Pancreas (tissue), 10 donors: ENCODE data around the gene EXOG. TPM values are rescaled to one million over a fixed set of nuclear protein-coding genes. Genes with fewer than 3 reads are reported as not detected.

Experiments
- ATAC-seq, 4 donors: fragments of 200-7000 bp; cut with Tn5 transposase; one replicate each; pipeline versions ENCODE4 v1.8.0 to v1.9.1; 2020; ENCODE audit warnings: mild to moderate bottlenecking in 4 of 4, moderate library complexity in 4 of 4
- DNase-seq, 6 donors: peaks; one replicate each; pipeline ENCODE4 v3.0.0-alpha.2; 2020
- FAIRE-seq: peaks from 2 replicates; lab custom pipeline; 2012; peaks lifted over from hg19 to GRCh38; lab: Jason Lieb, UNC
- H3K27ac ChIP-seq, 4 donors: fragments of 200-600 bp; sonication (generic); 1 replicate in 3 of 4; 2 replicates in 1 of 4; pipeline versions ENCODE4 v1.5.0 to v1.8.0; 2020
- H3K27me3 ChIP-seq, 4 donors: fragments of 200-600 bp; one replicate each; pipeline ENCODE4 v1.8.0; 2021
- H3K36me3 ChIP-seq, 3 donors: fragments of 200-600 bp; sonication (generic) in 1 of 3; one replicate each; pipeline versions ENCODE4 v1.5.0 to v1.8.0; 2020 to 2021
- H3K4me1 ChIP-seq, 3 donors: fragments of 200-600 bp; one replicate each; pipeline ENCODE4 v1.8.0; 2021
- H3K4me3 ChIP-seq, 4 donors: fragments of 200-600 bp; sonication (generic) in 2 of 4; one replicate each; pipeline versions ENCODE4 v1.5.0 to v1.8.0; 2020 to 2021
- H3K9me3 ChIP-seq, 4 donors: fragments of 200-600 bp; one replicate each; pipeline ENCODE4 v1.8.0; 2021
- CTCF ChIP-seq, 4 donors: fragments of 200-600 bp; sonication (generic) in 3 of 4; IDR thresholded peaks; one replicate each; pipeline versions ENCODE4 v1.5.0 to v1.8.0; 2021; ENCODE audit warnings: antibody characterized with exemption in 4 of 4
- WGBS, 2 donors: extraction: QIAGEN DNeasy Blood & Tissue Kit; methylation state at CpG; one replicate each; pipeline ENCODE4 v1.1.7; 2013; 5-methylcytosine and 5-hydroxymethylcytosine counted together
- intact Hi-C, 3 donors: fragments of 100-400 bp; cut with DNase I; formaldehyde crosslinking; loops; one replicate each; pipeline versions ENCODE4 v1.11.1 to v1.14.2; 2022
- polyA plus RNA-seq, 2 donors: library from polyadenylated mRNA; stranded (reverse); fragments of 200-250 nt; gene quantifications; one replicate each; pipeline ENCODE4 v1.2.3, GENCODE V29; 2013
- total RNA-seq, 6 donors: library from RNA; stranded (reverse); fragmentation: NEBNext Ultra II Directional in 4 of 6; extraction: Animal tissue kit (Norgen Biotek cat#: 25700) in 4 of 6; gene quantifications; one replicate each; pipeline versions ENCODE4 v1.2.1 to v1.2.4, GENCODE V29; 2021 to 2023
- donor health status: healthy with polysubstance abuse.
- donor health status: DM: no; HTN: no; CAD: no; lungs with moderate emphysema.
- donor health status: DM: no; HTN: no; CAD: no.
- donor health status: control.
- donor health status: control.
- donor health status: Bipolar disorder and iron deficiency.
- donor health status: DM: yes; HTN: yes; CAD: no.
- donor health status: DM: no; HTN: no; CAD: no.
- donor health status: DM: no; HTN: no; CAD: no.
- donor health status: DM: yes; HTN: yes; CAD: no.

EXOG gene
- total and polyA plus RNA-seq, 8 donors, result 3.7 to 10.3 (median 4.6) TPM

GRCh38 chr3:38489766-38490165 lies 6.4 kb upstream of the EXOG start:
- no peak overlapping the region for H3K27ac ChIP-seq
- intact Hi-C loops, result loop anchor here in 1 of 3 donors (10.0 kb wide), 1 partner anchor 375 kb away; no protein-coding TSS in a partner anchor
- H3K27me3 ChIP-seq, result no peaks in the 10 kb centered on the region
- 92 to 98% methylated on average over 2 of the region's 2 CpGs for whole genome bisulfite sequencing, 2 donors
- H3K4me3 ChIP-seq, result no peak overlapping the region
- no peaks in the 10 kb centered on the region for H3K9me3 ChIP-seq
- ATAC-seq, result peak in 2 of 4 donors; percentile 36 to 40
- FAIRE-seq, result no peak
- H3K4me1 ChIP-seq, result peaks cover 0 to 11% (median 0%) of the 10 kb centered on the region in 3 donors
- no peak for TF ChIP-seq CTCF (IDR thresholded peaks at IDR 0.05)
- DNase-seq, result no peak
- no peaks in the 10 kb centered on the region for H3K36me3 ChIP-seq

- no peak overlapping the region for H3K4me3 ChIP-seq
- no peaks in the 10 kb centered on the region for H3K9me3 ChIP-seq
- TF ChIP-seq CTCF (IDR thresholded peaks at IDR 0.05), result no peak
- peaks cover 0 to 11% (median 0%) of the 10 kb centered on the region in 3 donors for H3K4me1 ChIP-seq
- intact Hi-C loops, result no loop called here
- H3K36me3 ChIP-seq, result no peaks in the 10 kb centered on the region
- no peaks in the 10 kb centered on the region for H3K27me3 ChIP-seq
- ATAC-seq, result no peak
- no peak for FAIRE-seq
- no peak for DNase-seq
- H3K27ac ChIP-seq, result no peak overlapping the region
- WGBS, 2 donors, result 87 to 95% methylated on average over 11 of the region's 11 CpGs
These were observed 5.7 kb upstream of the EXOG start for GRCh38 chr3:38490281-38491030.

GRCh38 chr3:38491215-38491614 lies 4.9 kb upstream of the EXOG start:
- no peak for DNase-seq
- TF ChIP-seq CTCF (IDR thresholded peaks at IDR 0.05), result no peak
- no peaks in the 10 kb centered on the region for H3K9me3 ChIP-seq
- FAIRE-seq, result no peak
- H3K36me3 ChIP-seq, result no peaks in the 10 kb centered on the region
- H3K4me1 ChIP-seq, result peaks cover 0 to 11% (median 0%) of the 10 kb centered on the region in 3 donors
- ATAC-seq, result no peak
- intact Hi-C loops, result no loop called here
- WGBS, 2 donors, result 92 to 96% methylated on average over 6 of the region's 6 CpGs
- H3K4me3 ChIP-seq, result no peak overlapping the region
- H3K27me3 ChIP-seq, result no peaks in the 10 kb centered on the region
- H3K27ac ChIP-seq, result no peak overlapping the region

GRCh38 chr3:38493031-38493430 lies 3.1 kb upstream of the EXOG start:
- Histone ChIP-seq H3K4me3 (no peak overlapping the region), H3K9me3 (no peaks in the 10 kb centered on the region), H3K36me3 (no peaks in the 10 kb centered on the region), H3K4me1 (peaks cover 0 to 15% (median 5%) of the 10 kb centered on the region in 3 donors), H3K27me3 (no peaks in the 10 kb centered on the region), H3K27ac (no peak overlapping the region)
- intact Hi-C loops, result no loop called here
- TF ChIP-seq CTCF (IDR thresholded peaks at IDR 0.05), result no peak
- DNase-seq (no peak), ATAC-seq (no peak), FAIRE-seq (no peak)
- WGBS, 2 donors, result 83 to 91% methylated on average over 4 of the region's 4 CpGs

GRCh38 chr3:38497031-38497430 lies 891 bp downstream of the EXOG start:
- H3K27ac ChIP-seq, result no peak overlapping the region
- no peak for ATAC-seq
- peak overlapping the region in 2 of 4 donors; percentile 51 to 65 for H3K4me3 ChIP-seq
- H3K9me3 ChIP-seq, result no peaks in the 10 kb centered on the region
- H3K27me3 ChIP-seq, result no peaks in the 10 kb centered on the region
- peaks cover 0 to 5% (median 0%) of the 10 kb centered on the region in 3 donors for H3K36me3 ChIP-seq
- no peak for DNase-seq
- FAIRE-seq, result no peak
- 60 to 64% methylated on average over 4 of the region's 4 CpGs for WGBS, 2 donors
- intact Hi-C loops, result no loop called here
- no peak for TF ChIP-seq CTCF (IDR thresholded peaks at IDR 0.05)
- H3K4me1 ChIP-seq, result peaks cover 0 to 5% (median 4%) of the 10 kb centered on the region in 3 donors
